CD14-positive monocyte (primary cell): Measurements from ENCODE around the gene KIRREL3. TPM values are rescaled to one million over a fixed set of nuclear protein-coding genes. Genes with fewer than 3 reads are reported as not detected.

Source experiments
- DNase-seq, 3 donors: peaks; one replicate each; pipeline ENCODE4 v3.0.0-alpha.2; 2011 to 2022
- H2AFZ ChIP-seq: 2 replicates; pipeline ENCODE4 v1.6.0; 2012; ENCODE audit warnings: mild to moderate bottlenecking, low read depth, low read length, inconsistent platforms; ENCODE audit not compliant: insufficient read depth, poor library complexity, severe bottlenecking
- H3K27ac ChIP-seq, 2 donors: 1 replicate in 1 of 2; 2 replicates in 1 of 2; pipeline ENCODE4 v1.5.1; 2012 to 2013; ENCODE audit warnings: low read length in 2 of 2, control low read depth in 1 of 2, inconsistent platforms in 1 of 2, low read depth in 1 of 2, mild to moderate bottlenecking in 1 of 2
- H3K27me3 ChIP-seq, 2 donors: one replicate each; pipeline versions ENCODE4 v1.6.0 to v1.6.1; 2011 to 2013; ENCODE audit warnings: low read length in 2 of 2; ENCODE audit not compliant: control insufficient read depth in 2 of 2, insufficient read depth in 2 of 2
- H3K36me3 ChIP-seq, 2 donors: replicated peaks in 1 of 2; 1 replicate in 1 of 2; 2 replicates in 1 of 2; pipeline versions ENCODE4 v1.5.1 to v1.6.1; 2012 to 2013; ENCODE audit warnings: low read length in 2 of 2, control low read depth in 1 of 2, inconsistent platforms in 1 of 2, mild to moderate bottlenecking in 1 of 2; ENCODE audit not compliant: insufficient read depth in 2 of 2, control insufficient read depth in 1 of 2
- H3K4me1 ChIP-seq, 2 donors: 1 replicate in 1 of 2; 2 replicates in 1 of 2; pipeline versions ENCODE4 v1.5.1 to v1.6.1; 2012 to 2013; ENCODE audit warnings: low read length in 2 of 2, control low read depth in 1 of 2, inconsistent platforms in 1 of 2, mild to moderate bottlenecking in 1 of 2, moderate library complexity in 1 of 2; ENCODE audit not compliant: insufficient read depth in 2 of 2, control insufficient read depth in 1 of 2
- H3K4me2 ChIP-seq: replicated peaks from 2 replicates; pipeline ENCODE3; 2012; ENCODE audit warnings: low read length, moderate library complexity, mild to moderate bottlenecking; ENCODE audit not compliant: poor library complexity, severe bottlenecking; ENCODE audit errors: extremely low read depth
- H3K4me3 ChIP-seq, 3 experiments: fragments of 200-600 bp in 1 of 3; sonication (generic) in 1 of 3; replicated peaks in 1 of 3; 1 replicate in 2 of 3; 2 replicates in 1 of 3; pipeline ENCODE4 v1.5.1; 2011 to 2013; ENCODE audit warnings: low read length in 3 of 3, mild to moderate bottlenecking in 3 of 3, control low read depth in 2 of 3, low read depth in 2 of 3, inconsistent platforms in 1 of 3, moderate library complexity in 1 of 3
- H3K79me2 ChIP-seq: 2 replicates; pipeline ENCODE4 v1.6.0; 2012; ENCODE audit warnings: mild to moderate bottlenecking, control low read depth, inconsistent platforms, low read length, moderate library complexity; ENCODE audit not compliant: insufficient read depth
- H3K9ac ChIP-seq: 2 replicates; pipeline ENCODE4 v1.6.0; 2017; ENCODE audit warnings: low read length, mild to moderate bottlenecking; ENCODE audit not compliant: insufficient read depth, poor library complexity, severe bottlenecking
- H3K9me3 ChIP-seq, 2 donors: replicated peaks in 1 of 2; 1 replicate in 1 of 2; 2 replicates in 1 of 2; pipeline versions ENCODE4 v1.5.1 to v1.6.1; 2012 to 2013; ENCODE audit warnings: low read length in 2 of 2, control low read depth in 1 of 2; ENCODE audit not compliant: control insufficient read depth in 1 of 2, insufficient read depth in 1 of 2
- H4K20me1 ChIP-seq: 2 replicates; pipeline ENCODE4 v1.6.0; 2012; ENCODE audit warnings: mild to moderate bottlenecking, low read length, control low read depth, moderate library complexity; ENCODE audit not compliant: insufficient read depth
- H3K27ac Mint-ChIP-seq, 7 donors: one replicate each; pipeline ENCODE4 v1.8.0; 2020; ENCODE audit warnings: mild to moderate bottlenecking in 7 of 7, mixed read lengths in 7 of 7, moderate library complexity in 6 of 7, inconsistent platforms in 2 of 7
- H3K27me3 Mint-ChIP-seq, 3 donors: one replicate each; pipeline ENCODE4 v1.8.0; 2021 to 2022; ENCODE audit warnings: low read depth in 3 of 3, mild to moderate bottlenecking in 3 of 3, mixed read lengths in 3 of 3, moderate library complexity in 3 of 3, inconsistent platforms in 1 of 3
- H3K36me3 Mint-ChIP-seq, 2 donors: one replicate each; pipeline ENCODE4 v1.8.0; 2020; ENCODE audit warnings: mixed read lengths in 2 of 2, inconsistent platforms in 1 of 2, mild to moderate bottlenecking in 1 of 2
- H3K4me1 Mint-ChIP-seq: one replicate; pipeline ENCODE4 v1.8.0; 2020; ENCODE audit warnings: mild to moderate bottlenecking, mixed read lengths
- H3K4me3 Mint-ChIP-seq, 2 donors: one replicate each; pipeline ENCODE4 v1.8.0; 2020; ENCODE audit warnings: mild to moderate bottlenecking in 2 of 2, mixed read lengths in 2 of 2, moderate library complexity in 1 of 2
- H3K9me3 Mint-ChIP-seq, 7 donors: one replicate each; pipeline ENCODE4 v1.8.0; 2020 to 2022; ENCODE audit warnings: mixed read lengths in 7 of 7, mild to moderate bottlenecking in 6 of 7, moderate library complexity in 6 of 7, inconsistent platforms in 2 of 7
- WGBS: methylation state at CpG from one replicate; pipeline ENCODE4 v1.1.5; 2013; ENCODE audit warnings: missing lambda C conversion rate; ENCODE audit not compliant: insufficient coverage; 5-methylcytosine and 5-hydroxymethylcytosine counted together
- intact Hi-C, 2 donors: fragments of 100-400 bp; cut with micrococcal nuclease; formaldehyde crosslinking; loops; one replicate each; pipeline versions ENCODE4 v1.15.0 to v1.15.1; 2023
- polyA plus RNA-seq, 3 donors: library from polyadenylated mRNA; depleted of rRNA in 1 of 3; unstranded in 2 of 3; stranded (reverse) in 1 of 3; fragments of 300-500 nt in 2 of 3; fragments of >200 nt in 1 of 3; fragmentation: Illumina TruSeq in 2 of 3; gene quantifications; 1 replicate in 2 of 3; 2 replicates in 1 of 3; pipeline ENCODE4 v1.2.3, GENCODE V29; 2012 to 2021
- TF ChIP-seq, protein P1 (sequence below): fragments of 200-600 bp; IDR thresholded peaks from one replicate; pipeline ENCODE4 v1.8.0; 2022; ENCODE audit warnings: antibody characterized with exemption, mild to moderate bottlenecking

Gene KIRREL3
- polyA plus RNA-seq, 3 donors, result not detected

DNA sequence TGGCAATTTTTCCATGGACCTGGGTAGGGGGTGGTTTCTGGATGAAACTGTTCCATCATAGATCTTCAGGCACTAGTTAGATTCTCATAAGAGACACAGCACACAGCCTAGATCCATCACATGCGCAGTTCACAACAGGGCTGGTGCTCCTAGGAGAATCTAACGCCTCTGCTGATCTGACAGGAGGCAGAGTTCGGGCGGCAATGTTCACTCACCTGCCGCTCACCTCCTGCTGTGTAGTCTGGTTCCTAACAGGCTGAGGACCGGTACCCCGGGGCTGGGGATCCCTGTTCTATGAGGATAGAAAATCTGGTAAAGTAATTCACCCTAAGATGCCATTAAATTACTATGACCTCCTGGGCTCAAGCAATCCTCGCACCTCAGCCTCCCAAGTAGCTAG is 318.0 kb downstream of the KIRREL3 start:
- WGBS, result 84% methylated on average over 2 of the region's 8 CpGs
- H4K20me1 ChIP-seq, result no peaks in the 10 kb centered on the region
- no peaks in the 10 kb centered on the region for H3K27me3 ChIP-seq
- H3K4me1 ChIP-seq, result no peaks in the 10 kb centered on the region
- intact Hi-C loops, result no loop called here
- Mint-ChIP-seq H3K27ac (no peak overlapping the region), H3K27me3 (peaks cover 0 to 2% (median 2%) of the 10 kb centered on the region in 3 donors), H3K36me3 (no peaks in the 10 kb centered on the region), H3K4me1 (no peaks in the 10 kb centered on the region), H3K9me3 (peaks cover 0 to 2% (median 0%) of the 10 kb centered on the region in 7 donors), H3K4me3 (no peak overlapping the region)
- H3K36me3 ChIP-seq, result no peaks in the 10 kb centered on the region
- no peak overlapping the region for H3K4me3 ChIP-seq
- no peak overlapping the region for H2AFZ ChIP-seq
- H3K4me2 ChIP-seq, result no peak overlapping the region
- H3K9me3 ChIP-seq, result no peaks in the 10 kb centered on the region
- H3K27ac ChIP-seq, result no peak overlapping the region
- no peak for DNase-seq
- H3K79me2 ChIP-seq, result no peaks in the 10 kb centered on the region
- H3K9ac ChIP-seq, result no peak overlapping the region
- TF ChIP-seq, protein P1, sequence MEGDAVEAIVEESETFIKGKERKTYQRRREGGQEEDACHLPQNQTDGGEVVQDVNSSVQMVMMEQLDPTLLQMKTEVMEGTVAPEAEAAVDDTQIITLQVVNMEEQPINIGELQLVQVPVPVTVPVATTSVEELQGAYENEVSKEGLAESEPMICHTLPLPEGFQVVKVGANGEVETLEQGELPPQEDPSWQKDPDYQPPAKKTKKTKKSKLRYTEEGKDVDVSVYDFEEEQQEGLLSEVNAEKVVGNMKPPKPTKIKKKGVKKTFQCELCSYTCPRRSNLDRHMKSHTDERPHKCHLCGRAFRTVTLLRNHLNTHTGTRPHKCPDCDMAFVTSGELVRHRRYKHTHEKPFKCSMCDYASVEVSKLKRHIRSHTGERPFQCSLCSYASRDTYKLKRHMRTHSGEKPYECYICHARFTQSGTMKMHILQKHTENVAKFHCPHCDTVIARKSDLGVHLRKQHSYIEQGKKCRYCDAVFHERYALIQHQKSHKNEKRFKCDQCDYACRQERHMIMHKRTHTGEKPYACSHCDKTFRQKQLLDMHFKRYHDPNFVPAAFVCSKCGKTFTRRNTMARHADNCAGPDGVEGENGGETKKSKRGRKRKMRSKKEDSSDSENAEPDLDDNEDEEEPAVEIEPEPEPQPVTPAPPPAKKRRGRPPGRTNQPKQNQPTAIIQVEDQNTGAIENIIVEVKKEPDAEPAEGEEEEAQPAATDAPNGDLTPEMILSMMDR, result no peak

DNA sequence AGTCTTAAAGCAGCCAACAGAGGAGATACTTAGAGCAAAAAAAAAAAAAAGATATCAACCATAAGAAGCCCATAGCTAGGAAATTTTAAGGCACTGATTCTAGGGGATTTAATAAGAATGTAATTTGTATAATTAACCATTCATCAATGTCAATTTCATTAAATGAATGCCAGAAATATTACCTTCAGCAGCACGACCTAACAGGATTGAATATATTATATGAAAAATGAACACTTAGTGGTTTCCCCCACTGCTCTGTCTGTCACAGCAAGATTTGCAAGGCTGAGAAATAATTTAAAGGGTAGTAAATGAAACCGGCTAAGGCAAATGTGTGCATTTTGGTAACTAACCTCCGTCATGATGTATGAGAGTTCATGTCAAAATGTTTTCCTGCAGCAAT is 319.9 kb downstream of the KIRREL3 start:
- H3K9me3 Mint-ChIP-seq, result peaks cover 0 to 2% (median 0%) of the 10 kb centered on the region in 7 donors
- no peaks in the 10 kb centered on the region for H3K4me1 Mint-ChIP-seq
- no peaks in the 10 kb centered on the region for H4K20me1 ChIP-seq
- H3K36me3 Mint-ChIP-seq, result no peaks in the 10 kb centered on the region
- no peaks in the 10 kb centered on the region for H3K36me3 ChIP-seq
- H3K27ac ChIP-seq, result no peak overlapping the region
- no peak for DNase-seq
- no peak overlapping the region for H2AFZ ChIP-seq
- 45% methylated on average over 2 of the region's 3 CpGs for WGBS
- no peaks in the 10 kb centered on the region for H3K79me2 ChIP-seq
- no peak overlapping the region for H3K4me3 Mint-ChIP-seq
- H3K9ac ChIP-seq, result no peak overlapping the region
- intact Hi-C loops, result no loop called here
- H3K4me2 ChIP-seq, result no peak overlapping the region
- H3K9me3 ChIP-seq, result no peaks in the 10 kb centered on the region
- H3K27me3 ChIP-seq, result no peaks in the 10 kb centered on the region
- TF ChIP-seq, protein P1, result no peak
- H3K27me3 Mint-ChIP-seq, result peaks cover 1 to 2% (median 2%) of the 10 kb centered on the region in 3 donors
- H3K27ac Mint-ChIP-seq, result no peak overlapping the region
- no peak overlapping the region for H3K4me3 ChIP-seq
- no peaks in the 10 kb centered on the region for H3K4me1 ChIP-seq
